Astrocyte (in vitro differentiated cells and primary cell): ENCODE results near the gene CCSER1. TPM values are rescaled to one million over a fixed set of nuclear protein-coding genes. Genes with fewer than 3 reads are reported as not detected.

ENCODE experiments used
- DNase-seq: peaks from one replicate; pipeline ENCODE4 v3.0.0-alpha.2; 2010; ENCODE audit warnings: low read depth
- FAIRE-seq: peaks from 2 replicates; lab custom pipeline; 2011; peaks lifted over from hg19 to GRCh38; lab: Jason Lieb, UNC
- H2AFZ ChIP-seq: 2 replicates; pipeline ENCODE4 v1.6.0; 2012; ENCODE audit warnings: low read depth, low read length, inconsistent platforms
- H3K27ac ChIP-seq: 2 replicates; pipeline ENCODE4 v1.5.1; 2011; ENCODE audit warnings: low read depth, low read length, inconsistent platforms
- H3K27me3 ChIP-seq: 2 replicates; pipeline ENCODE4 v1.6.0; 2011; ENCODE audit warnings: low read length, inconsistent platforms; ENCODE audit not compliant: insufficient read depth
- H3K36me3 ChIP-seq: 2 replicates; pipeline ENCODE4 v1.5.1; 2011; ENCODE audit warnings: low read length, inconsistent platforms; ENCODE audit not compliant: insufficient read depth
- H3K4me1 ChIP-seq: 2 replicates; pipeline ENCODE4 v1.5.1; 2011; ENCODE audit warnings: low read length, inconsistent platforms; ENCODE audit not compliant: insufficient read depth
- H3K4me2 ChIP-seq: 2 replicates; pipeline ENCODE4 v1.6.0; 2012; ENCODE audit warnings: low read length, inconsistent platforms
- H3K4me3 ChIP-seq: 2 replicates; pipeline ENCODE4 v1.5.1; 2011; ENCODE audit warnings: low read depth, mild to moderate bottlenecking, low read length, inconsistent platforms; ENCODE audit not compliant: insufficient read depth
- H3K79me2 ChIP-seq: 2 replicates; pipeline ENCODE4 v1.6.0; 2012; ENCODE audit warnings: mild to moderate bottlenecking, low read length, inconsistent platforms; ENCODE audit not compliant: insufficient read depth
- H3K9ac ChIP-seq: 2 replicates; pipeline ENCODE4 v1.6.0; 2012; ENCODE audit warnings: mild to moderate bottlenecking, low read length, inconsistent platforms
- H3K9me3 ChIP-seq: 2 replicates; pipeline ENCODE4 v1.5.1; 2012; ENCODE audit warnings: low read depth, mild to moderate bottlenecking, low read length, inconsistent platforms; ENCODE audit not compliant: insufficient read depth
- H4K20me1 ChIP-seq: 2 replicates; pipeline ENCODE4 v1.6.0; 2012; ENCODE audit warnings: low read length, inconsistent platforms; ENCODE audit not compliant: insufficient read depth
- H3K27ac Mint-ChIP-seq: one replicate; pipeline ENCODE4 v1.8.0; 2021; ENCODE audit warnings: mild to moderate bottlenecking, mixed read lengths; ENCODE audit not compliant: unreplicated experiment
- H3K27me3 Mint-ChIP-seq: one replicate; pipeline ENCODE4 v1.8.0; 2021; ENCODE audit warnings: low read depth, mixed read lengths; ENCODE audit not compliant: unreplicated experiment
- H3K36me3 Mint-ChIP-seq: one replicate; pipeline ENCODE4 v1.8.0; 2021; ENCODE audit warnings: low read depth, mixed read lengths; ENCODE audit not compliant: unreplicated experiment
- H3K4me1 Mint-ChIP-seq: one replicate; pipeline ENCODE4 v1.8.0; 2021; ENCODE audit warnings: low read depth, mixed read lengths; ENCODE audit not compliant: unreplicated experiment
- H3K4me3 Mint-ChIP-seq: one replicate; pipeline ENCODE4 v1.8.0; 2021; ENCODE audit warnings: mild to moderate bottlenecking, moderate library complexity, mixed read lengths; ENCODE audit not compliant: unreplicated experiment
- H3K9me3 Mint-ChIP-seq: one replicate; pipeline ENCODE4 v1.8.0; 2021; ENCODE audit warnings: mild to moderate bottlenecking, mixed read lengths; ENCODE audit not compliant: unreplicated experiment
- CTCF ChIP-seq: IDR thresholded peaks from 2 replicates; pipeline ENCODE4 v1.5.1; 2011; ENCODE audit warnings: low read depth, mild to moderate bottlenecking, inconsistent platforms, low read length, moderate library complexity; ENCODE audit not compliant: insufficient read depth
- EZH2 ChIP-seq: IDR thresholded peaks from 2 replicates; pipeline ENCODE4 v1.6.1; 2012; ENCODE audit warnings: mild to moderate bottlenecking, low read length, inconsistent platforms; ENCODE audit not compliant: insufficient read depth
- total RNA-seq: library from RNA; stranded (reverse); gene quantifications from 2 replicates; pipeline ENCODE4 v1.2.1, GENCODE V29; 2021

CCSER1 gene
- total RNA-seq, 1 donor from 2014 or later = 2.2 TPM

GRCh38 chr4:91434631-91435030 lies 1307.4 kb downstream of the CCSER1 start:
- Histone ChIP-seq H3K9me3 (no peaks in the 10 kb centered on the region), H3K4me3 (no peak overlapping the region), H2AFZ (no peak overlapping the region), H3K4me2 (no peak overlapping the region), H4K20me1 (no peaks in the 10 kb centered on the region), H3K27me3 (no peaks in the 10 kb centered on the region), H3K9ac (no peak overlapping the region), H3K79me2 (no peaks in the 10 kb centered on the region), H3K27ac (no peak overlapping the region), H3K4me1 (no peaks in the 10 kb centered on the region), H3K36me3 (no peaks in the 10 kb centered on the region)
- H3K27me3 Mint-ChIP-seq = no peaks in the 10 kb centered on the region
- no peak for FAIRE-seq
- no peaks in the 10 kb centered on the region for H3K36me3 Mint-ChIP-seq
- no peaks in the 10 kb centered on the region for H3K4me1 Mint-ChIP-seq
- no peak for DNase-seq
- peaks cover under 1% of the 10 kb centered on the region for H3K9me3 Mint-ChIP-seq
- no peak overlapping the region for H3K27ac Mint-ChIP-seq
- TF ChIP-seq EZH2 (no peak), CTCF (no peak)
- H3K4me3 Mint-ChIP-seq = no peak overlapping the region

- H3K9ac ChIP-seq = no peak overlapping the region
- Mint-ChIP-seq H3K36me3 (no peaks in the 10 kb centered on the region), H3K27ac (no peak overlapping the region), H3K9me3 (peaks cover 5% of the 10 kb centered on the region), H3K4me1 (no peaks in the 10 kb centered on the region), H3K27me3 (no peaks in the 10 kb centered on the region), H3K4me3 (no peak overlapping the region)
- no peaks in the 10 kb centered on the region for H4K20me1 ChIP-seq
- no peak overlapping the region for H3K4me2 ChIP-seq
- H3K27ac ChIP-seq = no peak overlapping the region
- H3K79me2 ChIP-seq = no peaks in the 10 kb centered on the region
- H3K4me1 ChIP-seq = no peaks in the 10 kb centered on the region
- H3K27me3 ChIP-seq = no peaks in the 10 kb centered on the region
- DNase-seq (no peak), FAIRE-seq (no peak)
- H3K4me3 ChIP-seq = no peak overlapping the region
- no peaks in the 10 kb centered on the region for H3K36me3 ChIP-seq
- H3K9me3 ChIP-seq = no peaks in the 10 kb centered on the region
- TF ChIP-seq CTCF (no peak), EZH2 (no peak)
- H2AFZ ChIP-seq = no peak overlapping the region
These were observed 1309.4 kb downstream of the CCSER1 start for GRCh38 chr4:91436556-91436955.

- no peak for TF ChIP-seq EZH2
- TF ChIP-seq CTCF = no peak
- Histone ChIP-seq H4K20me1 (no peaks in the 10 kb centered on the region), H3K9ac (no peak overlapping the region), H2AFZ (no peak overlapping the region), H3K27me3 (no peaks in the 10 kb centered on the region), H3K79me2 (no peaks in the 10 kb centered on the region), H3K4me1 (no peaks in the 10 kb centered on the region), H3K4me3 (no peak overlapping the region), H3K9me3 (no peaks in the 10 kb centered on the region), H3K36me3 (no peaks in the 10 kb centered on the region), H3K4me2 (no peak overlapping the region), H3K27ac (no peak overlapping the region)
- DNase-seq = no peak
- peaks cover 17% of the 10 kb centered on the region for H3K4me1 Mint-ChIP-seq
- H3K27me3 Mint-ChIP-seq = no peaks in the 10 kb centered on the region
- H3K9me3 Mint-ChIP-seq = no peaks in the 10 kb centered on the region
- no peak overlapping the region for H3K27ac Mint-ChIP-seq
- no peak overlapping the region for H3K4me3 Mint-ChIP-seq
- no peak for FAIRE-seq
- H3K36me3 Mint-ChIP-seq = no peaks in the 10 kb centered on the region
These were observed 1320.0 kb downstream of the CCSER1 start for GRCh38 chr4:91447168-91447567.
